Coronary artery (tissue), 2 donors: Measurements from ENCODE around the gene INSIG2.

Source experiments
- DNase-seq: peaks from one replicate; pipeline ENCODE4 v3.0.0-alpha.2; 2017; ENCODE audit warnings: low spot score
- H3K27ac ChIP-seq, 2 donors: fragments of 200-600 bp; sonication (generic); one replicate each; pipeline ENCODE4 v1.5.1; 2016 to 2019
- H3K4me3 ChIP-seq: fragments of 200-600 bp; sonication (generic); 2 replicates; pipeline ENCODE4 v1.5.1; 2016; ENCODE audit warnings: mild to moderate bottlenecking, moderate library complexity
- CTCF ChIP-seq: fragments of 200-600 bp; sonication (generic); IDR thresholded peaks from one replicate; pipeline ENCODE4 v1.5.1; 2019; ENCODE audit warnings: antibody characterized with exemption

INSIG2 gene

GRCh38 chr2:118145806-118146205 is 57.5 kb downstream of the INSIG2 start:
- no peak for TF ChIP-seq CTCF
- no peak for DNase-seq
- Histone ChIP-seq H3K4me3 (no peak overlapping the region), H3K27ac (no peak overlapping the region)

- TF ChIP-seq CTCF = no peak
- no peak for DNase-seq
- H3K27ac ChIP-seq = no peak overlapping the region
- H3K4me3 ChIP-seq = no peak overlapping the region
Measured at GRCh38 chr2:118146315-118147283, 58.3 kb downstream of the INSIG2 start.

GRCh38 chr2:118148133-118148532 is 59.9 kb downstream of the INSIG2 start:
- H3K4me3 ChIP-seq = no peak overlapping the region
- H3K27ac ChIP-seq = no peak overlapping the region
- no peak for DNase-seq
- TF ChIP-seq CTCF = no peak

GRCh38 chr2:118148809-118149208 is 60.5 kb downstream of the INSIG2 start:
- no peak for DNase-seq
- Histone ChIP-seq H3K27ac (no peak overlapping the region), H3K4me3 (no peak overlapping the region)
- no peak for TF ChIP-seq CTCF

- no peak overlapping the region for H3K4me3 ChIP-seq
- no peak for TF ChIP-seq CTCF
- DNase-seq = no peak
- H3K27ac ChIP-seq = no peak overlapping the region
Measured at GRCh38 chr2:118150294-118150693, 62.0 kb downstream of the INSIG2 start.

GRCh38 chr2:118151831-118152230 is 63.6 kb downstream of the INSIG2 start:
- Histone ChIP-seq H3K27ac (no peak overlapping the region), H3K4me3 (no peak overlapping the region)
- DNase-seq = no peak
- no peak for TF ChIP-seq CTCF

- TF ChIP-seq CTCF = no peak
- H3K4me3 ChIP-seq = no peak overlapping the region
- DNase-seq = no peak
- H3K27ac ChIP-seq = no peak overlapping the region
Measured at GRCh38 chr2:118153433-118153832, 65.2 kb downstream of the INSIG2 start.
